Gastroesophageal sphincter (tissue), 3 donors: ENCODE results near the gene GABRR3.

Source experiments
- CTCF ChIP-seq, 4 experiments: fragments of 200-600 bp in 2 of 4; fragments of 450-650 bp in 2 of 4; sonication (generic) in 1 of 4; IDR thresholded peaks; one replicate each; pipeline ENCODE4 v1.5.1; 2017 to 2019; ENCODE audit warnings: antibody characterized with exemption in 4 of 4, mild to moderate bottlenecking in 2 of 4, moderate library complexity in 2 of 4
- EP300 ChIP-seq: sonication (generic); formaldehyde crosslinking; IDR thresholded peaks from one replicate; pipeline ENCODE4 v1.6.1; 2017; ENCODE audit warnings: antibody characterized with exemption, mild to moderate bottlenecking
- POLR2AphosphoS5 ChIP-seq: sonication (generic); formaldehyde crosslinking; IDR thresholded peaks from one replicate; pipeline ENCODE4 v1.6.1; 2017; ENCODE audit warnings: antibody characterized with exemption

DNA sequence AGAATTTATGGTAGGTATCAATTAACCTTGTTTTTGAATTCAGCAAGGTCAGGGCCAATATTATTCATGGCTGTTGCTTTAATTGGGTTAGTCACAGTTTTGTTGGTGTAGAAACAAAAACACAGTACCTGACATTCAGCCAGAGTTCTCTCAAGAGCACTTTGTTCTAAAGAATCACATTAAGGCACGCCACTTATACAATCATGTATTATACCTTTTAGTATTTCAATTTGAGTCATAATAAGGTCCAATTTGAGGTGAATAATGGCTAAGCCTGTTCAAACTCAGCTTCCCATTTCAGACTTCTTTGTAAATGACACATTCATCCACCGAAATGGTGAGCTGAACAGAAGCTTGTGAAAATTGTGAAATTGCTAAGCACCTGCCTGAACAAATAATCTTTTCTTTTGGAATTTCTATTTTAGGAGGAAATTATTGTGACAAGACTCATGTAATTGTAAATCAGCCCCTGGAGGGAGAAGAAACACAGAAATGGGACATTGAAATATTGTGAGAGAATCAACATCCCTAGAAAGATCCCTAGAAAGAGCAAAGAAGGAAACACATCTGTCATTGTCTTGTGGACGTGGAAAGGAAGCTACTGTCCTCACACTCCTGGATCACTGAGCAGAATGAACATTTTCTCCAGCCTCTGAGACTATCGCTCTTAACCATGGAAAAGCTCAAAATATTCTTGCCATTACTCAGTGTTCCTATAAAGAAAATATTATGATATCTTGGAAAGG is 92.1 kb downstream of the GABRR3 start:
- TF ChIP-seq EP300 (no peak), CTCF (IDR thresholded peaks at IDR 0.05) (no peak), POLR2AphosphoS5 (no peak)
